Activated T-cell treated with anti-CD3 and anti-CD28 coated beads, Interleukin-2, amount 50 U/mL, for 1 hour (primary cell): ENCODE data around the gene MDM2.
"Not testable (repeated sequence)": the region's sequence is repeated elsewhere in the genome, so short reads cannot be mapped to it uniquely, and the experiment has no call there.

Experiments
- DNase-seq: peaks from one replicate; pipeline ENCODE4 v3.0.0-alpha.2; 2020

The MDM2 gene

GRCh38 chr12:68831751-68832503, 23.9 kb downstream of the MDM2 start:
- no peak for DNase-seq

GRCh38 chr12:68832504-68832867, 24.5 kb downstream of the MDM2 start:
- DNase-seq, result no peak

GRCh38 chr12:68833508-68833907, 25.5 kb downstream of the MDM2 start:
- DNase-seq, result no peak

DNA sequence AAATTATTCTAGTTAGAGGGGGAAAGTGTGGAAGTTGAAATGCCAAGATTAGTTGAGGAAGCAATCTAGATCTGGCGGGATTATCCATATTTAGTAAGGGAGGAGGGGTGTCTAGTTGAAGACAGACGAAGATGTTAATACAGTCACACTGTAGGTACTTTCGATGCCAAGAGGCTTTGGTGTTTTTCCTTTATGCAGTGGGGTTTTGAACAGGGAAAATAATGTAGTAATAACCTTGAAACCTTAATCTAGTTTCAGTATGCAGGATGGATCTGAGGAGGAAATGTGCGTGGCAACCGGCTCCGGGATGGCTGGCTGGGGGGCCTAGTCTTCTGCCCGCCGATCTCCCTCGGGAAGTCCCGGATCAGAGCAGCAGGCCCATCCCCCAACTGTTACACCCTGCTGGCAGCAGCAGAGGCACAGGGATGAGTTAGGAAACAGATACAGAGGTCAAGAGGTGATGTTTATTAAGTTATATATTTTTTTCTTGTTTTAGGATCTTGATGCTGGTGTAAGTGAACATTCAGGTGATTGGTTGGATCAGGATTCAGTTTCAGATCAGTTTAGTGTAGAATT, 27.4 kb downstream of the MDM2 start:
- no peak for DNase-seq

- no peak for DNase-seq
Measured at GRCh38 chr12:68837215-68837614, 29.2 kb downstream of the MDM2 start.

GRCh38 chr12:68838046-68838886, 30.3 kb downstream of the MDM2 start:
- no peak for DNase-seq

- no peak for DNase-seq
Measured at GRCh38 chr12:68839183-68840147, 31.5 kb downstream of the MDM2 start.

DNA sequence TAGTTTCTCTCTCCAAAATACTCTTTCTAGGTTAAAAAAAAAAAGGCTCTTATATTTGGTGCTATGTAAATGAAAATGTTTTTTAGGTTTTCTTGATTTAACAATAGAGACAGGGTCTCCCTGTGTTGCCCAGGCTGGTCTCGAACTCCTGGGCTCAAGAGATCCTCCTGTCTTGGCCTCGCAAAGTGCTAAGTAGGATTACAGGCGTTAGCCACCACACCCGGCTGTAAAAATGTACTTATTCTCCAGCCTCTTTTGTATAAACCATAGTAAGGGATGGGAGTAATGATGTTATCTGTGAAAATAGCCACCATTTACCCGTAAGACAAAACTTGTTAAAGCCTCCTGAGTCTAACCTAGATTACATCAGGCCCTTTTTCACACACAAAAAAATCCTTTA, 33.2 kb downstream of the MDM2 start:
- DNase-seq, result not testable (repeated sequence)

DNA sequence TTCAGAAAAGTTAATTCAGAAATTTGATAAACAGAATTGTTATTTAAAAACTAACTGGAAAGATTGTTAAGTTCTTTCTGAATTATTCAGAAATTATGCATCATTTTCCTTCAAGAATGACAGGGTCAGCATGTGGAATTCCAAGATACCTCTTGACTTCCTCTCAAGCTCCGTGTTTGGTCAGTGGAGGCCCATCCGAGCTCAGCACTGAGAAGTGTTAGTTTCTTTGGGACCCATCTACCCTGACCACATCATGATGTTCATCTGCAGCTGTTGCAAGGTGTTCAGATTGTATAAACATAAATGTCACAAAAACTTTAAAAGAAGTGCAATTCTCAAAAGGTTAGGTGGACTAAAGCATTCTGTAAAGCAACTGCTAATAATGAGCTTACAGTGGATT, 33.7 kb downstream of the MDM2 start:
- DNase-seq, result no peak

GRCh38 chr12:68842123-68842522, 34.1 kb downstream of the MDM2 start:
- DNase-seq, result no peak

GRCh38 chr12:68842784-68843567, 35.0 kb downstream of the MDM2 start:
- no peak for DNase-seq

DNA sequence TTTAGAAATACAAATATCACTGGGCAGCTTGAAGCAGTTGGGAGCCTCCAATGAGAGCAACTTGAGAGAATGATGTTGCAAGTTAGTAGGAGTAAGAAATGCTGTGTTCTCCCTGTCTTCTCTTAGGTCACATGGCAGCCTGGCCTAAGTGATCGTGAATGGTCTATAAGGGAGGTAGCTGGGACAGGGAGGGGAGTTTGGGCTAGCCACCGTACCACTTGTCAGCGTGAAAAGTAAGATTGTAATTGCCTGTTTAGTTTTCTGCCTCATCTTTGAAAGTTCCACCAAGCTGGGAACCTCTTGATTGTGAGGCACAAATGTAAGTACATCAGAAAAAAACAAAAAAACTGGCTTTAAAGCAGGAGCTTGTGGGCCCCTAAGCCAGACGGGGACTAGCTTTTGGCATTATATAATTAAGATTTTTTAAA, 36.4 kb downstream of the MDM2 start:
- DNase-seq, result no peak

GRCh38 chr12:68844788-68845695, 37.1 kb downstream of the MDM2 start:
- DNase-seq, result no peak

DNA sequence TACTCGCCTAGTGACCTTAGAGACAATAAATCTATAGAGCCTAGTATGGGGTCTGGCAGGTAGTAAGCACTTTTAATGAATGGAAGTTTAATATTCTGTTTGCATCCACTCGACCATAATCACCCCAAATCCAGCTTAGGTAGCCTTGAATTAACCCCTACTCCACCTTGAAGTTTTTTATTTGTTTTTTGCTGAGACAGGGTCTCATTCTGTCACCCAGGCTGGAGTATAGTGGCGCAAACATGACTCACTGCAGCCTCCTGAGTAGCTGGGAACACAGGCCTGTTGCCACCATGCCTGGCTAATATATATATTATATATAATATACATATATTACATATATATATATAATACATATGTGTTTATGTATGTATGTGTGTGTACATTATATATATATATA, 38.8 kb downstream of the MDM2 start:
- no peak for DNase-seq

GRCh38 chr12:68850390-68850789, 42.4 kb downstream of the MDM2 start:
- DNase-seq, result no peak

DNA sequence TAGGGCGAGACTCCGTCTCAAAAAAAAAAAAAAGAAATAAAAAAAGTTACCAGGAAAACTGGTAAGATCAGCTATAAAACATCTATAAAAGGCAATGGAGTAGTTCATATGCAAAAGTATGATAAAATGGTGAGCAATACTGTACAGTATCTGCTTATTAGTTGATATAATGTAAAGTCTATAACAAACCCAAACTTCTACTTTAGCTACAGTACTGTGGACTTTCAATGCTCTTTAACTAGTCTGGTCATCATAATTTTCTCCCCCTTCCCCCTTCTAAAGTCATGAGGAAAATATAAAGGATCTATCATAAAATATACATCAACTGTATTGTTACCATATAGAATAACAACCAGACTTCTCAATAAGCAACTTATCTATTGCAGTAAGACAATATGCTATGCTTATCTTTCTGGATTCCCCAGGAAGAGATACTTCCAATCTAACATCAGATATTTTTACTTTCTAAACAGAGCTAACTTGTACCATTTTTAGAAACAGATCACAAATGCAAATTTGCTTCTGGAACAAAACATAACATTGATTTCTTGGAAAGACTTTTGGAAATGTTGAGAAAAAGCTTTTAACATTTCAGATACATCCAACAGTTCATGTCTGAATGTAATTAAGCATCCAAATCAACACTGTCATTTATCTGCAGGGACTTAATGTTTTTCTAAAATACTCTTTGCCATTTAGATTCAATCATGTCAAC, 43.8 kb downstream of the MDM2 start:
- no peak for DNase-seq

- no peak for DNase-seq
Measured at GRCh38 chr12:68853396-68854077, 45.6 kb downstream of the MDM2 start.

- DNase-seq, result no peak
Measured at GRCh38 chr12:68854078-68854468, 46.1 kb downstream of the MDM2 start.

DNA sequence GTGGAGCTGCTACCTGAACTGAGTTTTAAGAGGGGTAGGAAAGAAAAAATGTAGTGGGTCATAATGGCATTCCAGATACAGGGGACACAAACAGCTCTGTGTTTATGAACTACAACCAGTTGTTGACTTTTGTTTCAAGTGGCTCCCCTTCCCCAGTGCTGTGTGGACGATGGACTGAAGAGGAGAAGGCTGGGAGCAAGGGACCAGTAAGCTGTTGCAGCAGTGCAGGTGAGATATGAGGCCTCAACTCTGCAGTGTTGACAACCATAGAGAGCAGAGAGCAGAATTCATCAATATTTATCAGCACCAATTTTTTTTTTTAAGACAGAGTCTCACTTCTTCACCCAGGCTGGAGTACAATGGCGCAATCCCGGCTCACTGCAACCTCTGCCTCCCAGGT, 46.6 kb downstream of the MDM2 start:
- no peak for DNase-seq

DNA sequence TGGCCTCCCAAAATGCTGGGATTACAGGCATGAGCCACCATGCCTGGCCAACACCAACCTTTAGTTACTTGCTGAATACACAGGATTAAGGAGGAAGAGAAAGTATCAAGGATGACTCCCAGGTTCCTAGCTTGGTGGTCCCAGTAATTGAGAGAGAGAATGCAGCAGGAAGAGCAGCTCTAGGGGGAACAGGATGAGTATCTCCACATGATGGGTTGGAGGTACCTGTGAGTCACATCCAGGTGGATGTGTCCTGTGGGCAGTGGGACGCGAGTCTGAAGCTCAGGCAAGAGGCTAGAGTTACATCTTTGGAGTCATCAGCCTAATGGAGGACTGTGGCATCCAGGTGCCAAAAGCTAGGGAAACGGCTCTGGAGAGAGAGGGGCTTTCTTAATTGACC, 47.1 kb downstream of the MDM2 start:
- DNase-seq, result no peak
